Measurements from ENCODE around the gene MTUS2. TPM values are rescaled to one million over a fixed set of nuclear protein-coding genes. Genes with fewer than 3 reads are reported as not detected.

Gene MTUS2
- total RNA-seq, 1 donor from 2014 or later, result 0.41 TPM

DNA sequence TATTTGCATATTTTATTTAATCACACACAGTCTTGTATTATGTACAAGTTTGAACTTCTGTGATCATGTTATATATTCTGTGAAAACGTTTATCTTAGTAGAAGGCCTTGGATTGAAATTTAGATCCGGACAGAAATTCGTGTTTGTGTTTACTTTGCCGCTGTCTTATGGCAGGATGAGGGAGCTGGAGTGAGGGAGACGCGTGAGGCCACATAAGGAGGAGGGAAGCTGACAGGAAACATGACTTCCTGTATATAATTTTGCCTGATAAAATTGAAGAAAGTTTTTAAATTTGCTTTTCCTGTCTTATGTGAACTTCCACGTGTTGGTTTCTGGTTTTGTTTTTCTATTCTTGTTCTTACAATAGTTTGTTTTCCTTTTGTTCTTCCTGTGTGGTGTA lies 200.2 kb downstream of the MTUS2 start:
- no peaks in the 10 kb centered on the region for H3K9me3 ChIP-seq
- H3K27ac ChIP-seq, result no peak overlapping the region
- intact Hi-C loops (cut with DNase I), result no loop called here
- no peak for ATAC-seq
- H3K4me1 ChIP-seq, result no peaks in the 10 kb centered on the region
- TF ChIP-seq, protein P1, sequence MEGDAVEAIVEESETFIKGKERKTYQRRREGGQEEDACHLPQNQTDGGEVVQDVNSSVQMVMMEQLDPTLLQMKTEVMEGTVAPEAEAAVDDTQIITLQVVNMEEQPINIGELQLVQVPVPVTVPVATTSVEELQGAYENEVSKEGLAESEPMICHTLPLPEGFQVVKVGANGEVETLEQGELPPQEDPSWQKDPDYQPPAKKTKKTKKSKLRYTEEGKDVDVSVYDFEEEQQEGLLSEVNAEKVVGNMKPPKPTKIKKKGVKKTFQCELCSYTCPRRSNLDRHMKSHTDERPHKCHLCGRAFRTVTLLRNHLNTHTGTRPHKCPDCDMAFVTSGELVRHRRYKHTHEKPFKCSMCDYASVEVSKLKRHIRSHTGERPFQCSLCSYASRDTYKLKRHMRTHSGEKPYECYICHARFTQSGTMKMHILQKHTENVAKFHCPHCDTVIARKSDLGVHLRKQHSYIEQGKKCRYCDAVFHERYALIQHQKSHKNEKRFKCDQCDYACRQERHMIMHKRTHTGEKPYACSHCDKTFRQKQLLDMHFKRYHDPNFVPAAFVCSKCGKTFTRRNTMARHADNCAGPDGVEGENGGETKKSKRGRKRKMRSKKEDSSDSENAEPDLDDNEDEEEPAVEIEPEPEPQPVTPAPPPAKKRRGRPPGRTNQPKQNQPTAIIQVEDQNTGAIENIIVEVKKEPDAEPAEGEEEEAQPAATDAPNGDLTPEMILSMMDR (IDR thresholded peaks at IDR 0.05), result no peak
- H3K27me3 ChIP-seq, result no peaks in the 10 kb centered on the region
- DNase-seq, result no peak
- no peaks in the 10 kb centered on the region for H3K36me3 ChIP-seq
- no peak overlapping the region for H3K4me3 ChIP-seq

DNA sequence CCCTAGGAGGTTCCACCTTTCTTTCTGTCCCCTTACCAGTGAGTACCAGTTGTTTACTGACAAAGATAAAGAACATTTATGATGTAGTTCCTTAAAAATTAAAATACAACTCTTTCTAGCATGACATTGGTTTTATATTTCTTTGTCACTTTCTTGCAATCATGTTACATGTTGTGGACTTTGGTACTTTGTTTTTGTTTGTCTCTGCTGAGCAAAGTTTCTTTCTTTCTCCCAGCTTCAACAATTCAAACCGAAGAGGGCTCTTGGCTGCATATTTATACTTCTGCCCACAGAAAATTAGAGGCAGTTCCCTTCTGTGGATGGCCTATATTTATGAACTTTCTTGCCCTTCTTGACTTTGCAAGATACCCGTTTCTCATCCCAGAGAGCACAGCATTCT lies 201.2 kb downstream of the MTUS2 start:
- no peak overlapping the region for H3K4me3 ChIP-seq
- no peak for DNase-seq
- TF ChIP-seq, protein P1 (IDR thresholded peaks at IDR 0.05), result no peak
- H3K36me3 ChIP-seq, result no peaks in the 10 kb centered on the region
- no peak for ATAC-seq
- H3K4me1 ChIP-seq, result no peaks in the 10 kb centered on the region
- H3K27ac ChIP-seq, result no peak overlapping the region
- H3K27me3 ChIP-seq, result no peaks in the 10 kb centered on the region
- H3K9me3 ChIP-seq, result no peaks in the 10 kb centered on the region
- intact Hi-C loops (cut with DNase I), result no loop called here

DNA sequence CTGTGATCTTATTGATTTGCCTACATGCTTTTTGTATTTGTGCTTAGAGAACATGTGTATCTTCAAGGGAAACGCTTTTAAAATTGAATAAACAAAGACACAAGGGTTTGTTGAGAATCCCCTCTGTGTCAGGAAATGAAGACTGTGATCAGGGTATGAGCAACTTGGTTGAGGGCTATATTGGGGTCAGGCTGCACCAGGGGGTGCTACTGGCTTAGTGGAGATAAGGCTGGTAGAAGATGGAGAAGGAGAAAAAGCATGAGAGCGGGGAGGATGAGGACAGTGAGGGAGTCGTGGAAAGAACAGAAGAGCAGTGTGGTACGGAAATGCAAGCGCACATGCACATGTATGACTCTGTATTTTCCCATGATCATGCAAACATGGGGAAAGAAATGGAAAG lies 201.6 kb downstream of the MTUS2 start:
- Histone ChIP-seq H3K4me1 (no peaks in the 10 kb centered on the region), H3K27ac (no peak overlapping the region), H3K4me3 (no peak overlapping the region), H3K27me3 (no peaks in the 10 kb centered on the region), H3K36me3 (no peaks in the 10 kb centered on the region), H3K9me3 (no peaks in the 10 kb centered on the region)
- DNase-seq (no peak), ATAC-seq (no peak)
- TF ChIP-seq, protein P1 (IDR thresholded peaks at IDR 0.05), result no peak
- intact Hi-C loops (cut with DNase I), result no loop called here

DNA sequence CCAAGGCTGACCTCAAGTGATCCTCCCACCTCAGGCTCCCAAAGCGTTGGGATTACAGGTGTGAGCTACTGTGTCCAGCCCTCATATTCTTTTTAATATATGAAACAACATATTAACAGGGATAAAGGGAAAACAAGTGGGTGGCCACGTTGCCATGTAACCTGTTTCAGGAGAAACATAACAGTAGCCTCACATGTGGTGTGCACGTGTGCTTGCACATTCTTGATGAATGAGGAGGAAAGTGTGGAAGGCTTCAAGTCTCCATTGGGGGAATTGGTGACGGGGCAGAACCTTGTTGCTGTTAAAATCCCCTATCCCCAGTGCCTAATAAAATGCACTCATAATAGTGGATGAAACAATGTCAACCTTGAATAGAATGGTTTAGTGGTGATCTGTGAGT lies 202.3 kb downstream of the MTUS2 start:
- DNase-seq, result no peak
- Histone ChIP-seq H3K27me3 (no peaks in the 10 kb centered on the region), H3K4me3 (no peak overlapping the region), H3K36me3 (no peaks in the 10 kb centered on the region), H3K9me3 (no peaks in the 10 kb centered on the region), H3K27ac (no peak overlapping the region), H3K4me1 (no peaks in the 10 kb centered on the region)
- no peak for ATAC-seq
- TF ChIP-seq, protein P1 (IDR thresholded peaks at IDR 0.05), result no peak
- intact Hi-C loops (cut with DNase I), result no loop called here

DNA sequence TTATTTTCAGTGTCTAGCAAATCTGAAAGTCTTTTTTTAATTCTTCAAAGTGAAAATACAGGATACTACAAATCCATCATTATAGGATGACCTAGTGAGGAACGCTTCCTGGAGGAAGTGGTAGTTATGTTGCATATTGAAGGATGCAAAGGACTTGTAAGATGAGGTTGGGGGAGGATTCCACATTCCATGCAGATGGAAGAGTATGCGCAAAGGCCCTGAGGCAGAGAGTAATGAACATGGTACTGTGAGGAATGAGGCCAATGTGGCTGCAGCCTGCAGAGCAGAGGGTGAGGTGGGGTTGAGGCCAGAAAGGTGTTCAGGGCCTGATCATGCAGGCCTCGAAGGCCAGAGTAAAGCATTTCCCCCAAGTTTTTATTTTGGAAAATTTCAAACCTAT lies 202.8 kb downstream of the MTUS2 start:
- intact Hi-C loops (cut with DNase I), result no loop called here
- TF ChIP-seq, protein P1 (IDR thresholded peaks at IDR 0.05), result no peak
- H3K4me1 ChIP-seq, result no peaks in the 10 kb centered on the region
- no peaks in the 10 kb centered on the region for H3K27me3 ChIP-seq
- no peaks in the 10 kb centered on the region for H3K36me3 ChIP-seq
- no peak for ATAC-seq
- no peak overlapping the region for H3K4me3 ChIP-seq
- H3K9me3 ChIP-seq, result no peaks in the 10 kb centered on the region
- H3K27ac ChIP-seq, result no peak overlapping the region
- DNase-seq, result no peak

DNA sequence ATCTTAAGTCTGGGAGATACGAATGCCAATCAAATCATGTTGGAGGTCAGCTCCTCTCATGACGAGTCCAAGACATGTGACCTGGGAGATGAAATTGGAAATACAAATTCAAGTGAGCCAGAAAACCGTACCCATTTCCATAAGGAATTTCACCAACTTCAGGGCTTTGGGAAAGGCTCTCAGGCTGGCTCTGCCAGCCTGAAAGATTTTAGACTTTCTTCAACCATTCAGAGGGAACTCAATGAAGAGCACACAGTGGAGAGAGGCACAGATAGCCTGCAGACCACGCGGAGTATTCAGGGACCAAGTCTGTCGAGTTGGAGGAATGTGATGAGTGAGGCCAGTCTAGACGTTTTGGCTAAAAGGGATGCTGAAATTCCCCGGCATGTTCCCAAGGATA lies 204.6 kb downstream of the MTUS2 start:
- intact Hi-C loops (cut with DNase I), result no loop called here
- no peak overlapping the region for H3K4me3 ChIP-seq
- ATAC-seq (no peak), DNase-seq (no peak)
- H3K27me3 ChIP-seq, result no peaks in the 10 kb centered on the region
- no peaks in the 10 kb centered on the region for H3K4me1 ChIP-seq
- no peaks in the 10 kb centered on the region for H3K36me3 ChIP-seq
- H3K9me3 ChIP-seq, result no peaks in the 10 kb centered on the region
- no peak overlapping the region for H3K27ac ChIP-seq
- TF ChIP-seq, protein P1 (IDR thresholded peaks at IDR 0.05), result no peak
